ENCODE data around the gene IL17B.
"Not testable (repeated sequence)": the region's sequence is repeated elsewhere in the genome, so short reads cannot be mapped to it uniquely, and the experiment has no call there.

Gene IL17B

DNA sequence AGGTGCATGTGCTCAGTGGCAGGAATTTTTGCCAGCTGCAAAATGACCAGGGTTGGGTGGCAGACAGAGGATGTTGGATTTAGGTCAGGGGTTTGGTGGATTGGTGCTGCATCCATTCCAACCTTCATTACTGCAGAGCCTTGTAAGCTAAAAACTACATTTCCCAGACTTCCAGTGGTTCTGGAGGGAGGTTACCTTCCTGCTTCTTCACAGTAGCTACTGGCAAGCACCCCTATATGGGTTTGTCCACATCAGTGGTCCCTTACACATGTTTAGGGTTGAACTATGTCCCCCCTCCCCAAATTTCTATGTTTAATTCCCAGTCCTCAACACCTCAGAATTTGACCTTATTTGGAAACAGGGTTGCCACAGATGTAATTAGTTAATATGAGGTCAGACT lies 20.7 kb upstream of the IL17B start:
- TF ChIP-seq, protein P1, sequence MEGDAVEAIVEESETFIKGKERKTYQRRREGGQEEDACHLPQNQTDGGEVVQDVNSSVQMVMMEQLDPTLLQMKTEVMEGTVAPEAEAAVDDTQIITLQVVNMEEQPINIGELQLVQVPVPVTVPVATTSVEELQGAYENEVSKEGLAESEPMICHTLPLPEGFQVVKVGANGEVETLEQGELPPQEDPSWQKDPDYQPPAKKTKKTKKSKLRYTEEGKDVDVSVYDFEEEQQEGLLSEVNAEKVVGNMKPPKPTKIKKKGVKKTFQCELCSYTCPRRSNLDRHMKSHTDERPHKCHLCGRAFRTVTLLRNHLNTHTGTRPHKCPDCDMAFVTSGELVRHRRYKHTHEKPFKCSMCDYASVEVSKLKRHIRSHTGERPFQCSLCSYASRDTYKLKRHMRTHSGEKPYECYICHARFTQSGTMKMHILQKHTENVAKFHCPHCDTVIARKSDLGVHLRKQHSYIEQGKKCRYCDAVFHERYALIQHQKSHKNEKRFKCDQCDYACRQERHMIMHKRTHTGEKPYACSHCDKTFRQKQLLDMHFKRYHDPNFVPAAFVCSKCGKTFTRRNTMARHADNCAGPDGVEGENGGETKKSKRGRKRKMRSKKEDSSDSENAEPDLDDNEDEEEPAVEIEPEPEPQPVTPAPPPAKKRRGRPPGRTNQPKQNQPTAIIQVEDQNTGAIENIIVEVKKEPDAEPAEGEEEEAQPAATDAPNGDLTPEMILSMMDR (IDR thresholded peaks at IDR 0.05; ENCODE audit: insufficient read depth, low read length, missing control alignments): no peak
- no peak overlapping the region for H3K4me3 ChIP-seq (ENCODE audit: low read depth, low read length)
- DNase-seq (ENCODE audit: low read depth, low spot score): no peak
- ChIA-PET POLR2A (interaction anchor here (0.6 to 1.4 kb wide), 3 partner anchors 9 to 11 kb away, joined by 3 to 6 read pairs (median 3); no protein-coding TSS in a partner anchor), CTCF (interaction anchor here (1.0 to 5.5 kb wide), 6 partner anchors 11 to 28 kb away, joined by 3 to 28 read pairs (median 8); no protein-coding TSS in a partner anchor)

DNA sequence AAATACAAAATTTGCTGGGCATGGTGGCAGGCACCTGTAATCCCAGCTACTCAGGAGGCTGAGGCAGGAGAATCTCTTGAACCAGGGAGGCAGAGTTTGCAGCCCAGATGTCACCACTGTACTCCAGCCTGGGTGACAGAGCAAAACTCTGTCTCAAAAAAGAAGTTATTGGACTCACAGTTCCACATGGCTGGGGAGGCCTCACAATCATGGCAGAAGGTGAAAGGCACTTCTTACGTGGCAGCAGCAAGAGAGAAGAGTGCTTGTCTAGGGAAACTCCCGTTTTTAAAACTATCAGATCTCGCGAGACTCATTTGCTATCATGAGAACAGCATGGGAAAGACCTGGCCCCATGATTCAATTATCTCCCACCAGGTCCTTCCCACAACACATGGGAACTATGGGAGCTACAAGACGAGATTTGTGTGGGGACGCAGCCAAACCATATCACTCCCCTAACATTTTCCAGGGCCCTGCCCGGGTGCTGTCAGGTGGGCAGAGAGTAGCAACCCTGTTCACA lies 19.7 kb upstream of the IL17B start:
- ChIA-PET POLR2A (interaction anchor here (0.6 to 1.8 kb wide), 3 partner anchors 8 to 10 kb away, joined by 3 to 15 read pairs (median 6); no protein-coding TSS in a partner anchor), CTCF (interaction anchor here (1.8 to 5.5 kb wide), 4 partner anchors 10 to 27 kb away, joined by 5 to 28 read pairs (median 12); no protein-coding TSS in a partner anchor)
- H3K4me3 ChIP-seq (ENCODE audit: low read depth, low read length); DNase-seq (ENCODE audit: low read depth, low spot score): not testable (repeated sequence)

DNA sequence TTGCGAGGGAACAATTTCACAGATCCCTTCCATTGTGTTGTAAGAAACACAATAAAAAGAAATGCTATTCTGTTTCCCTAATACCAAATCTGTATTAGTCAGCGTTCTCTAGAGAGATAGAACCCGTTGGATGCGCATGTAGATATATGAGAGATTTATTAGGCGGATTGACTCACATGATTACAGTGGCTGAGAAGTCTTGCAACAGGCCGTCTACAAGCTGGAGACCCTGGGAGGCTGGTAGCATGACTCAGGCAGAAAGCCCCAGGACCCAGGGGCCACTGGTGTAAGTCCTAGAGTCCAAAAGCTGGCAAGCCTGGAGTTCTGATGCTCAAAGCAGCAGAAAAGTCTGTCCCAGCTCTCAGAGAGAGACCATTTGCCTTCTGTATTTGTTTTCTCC lies 18.4 kb upstream of the IL17B start:
- peak; percentile 90 for DNase-seq (ENCODE audit: low read depth, low spot score)
- ChIA-PET CTCF (interaction anchor here (5.5 kb wide), 1 partner anchor 15 kb away, joined by 28 read pairs; no protein-coding TSS in a partner anchor), POLR2A (interaction anchor here (0.9 to 1.8 kb wide), 4 partner anchors 9 to 17 kb away, joined by 3 to 15 read pairs (median 4); no protein-coding TSS in a partner anchor)
- TF ChIP-seq, protein P1 (IDR thresholded peaks at IDR 0.05; ENCODE audit: insufficient read depth, low read length, missing control alignments): no peak
- H3K4me3 ChIP-seq (ENCODE audit: low read depth, low read length): no peak overlapping the region

DNA sequence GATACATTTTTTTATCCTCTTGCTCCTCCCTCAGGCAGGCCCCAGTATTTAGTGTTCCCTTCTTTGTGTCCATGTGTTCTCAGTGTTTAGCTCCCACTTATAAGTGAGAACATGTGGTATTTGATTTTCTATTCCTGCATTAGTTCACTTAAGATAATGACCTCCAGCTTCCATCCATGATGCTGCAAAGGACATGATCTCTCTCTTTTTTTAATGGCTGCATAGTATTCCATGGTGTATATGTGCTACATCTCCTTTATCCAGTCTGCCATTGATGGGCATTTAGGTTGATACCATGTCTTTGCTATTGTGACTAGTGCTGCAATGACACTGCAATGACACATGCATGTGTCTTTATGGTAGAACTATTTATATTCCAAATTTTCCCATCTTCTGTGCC lies 15.9 kb upstream of the IL17B start:
- ChIA-PET POLR2A (interaction anchor here (1.8 kb wide), 1 partner anchor 12 kb away, joined by 5 read pairs; no protein-coding TSS in a partner anchor), CTCF (interaction anchor here (0.8 to 21.8 kb wide), 7 partner anchors 9 to 74 kb away, joined by 3 to 470 read pairs (median 5); no protein-coding TSS in a partner anchor)
- not testable (repeated sequence) for H3K4me3 ChIP-seq (ENCODE audit: low read depth, low read length); DNase-seq (ENCODE audit: low read depth, low spot score)

DNA sequence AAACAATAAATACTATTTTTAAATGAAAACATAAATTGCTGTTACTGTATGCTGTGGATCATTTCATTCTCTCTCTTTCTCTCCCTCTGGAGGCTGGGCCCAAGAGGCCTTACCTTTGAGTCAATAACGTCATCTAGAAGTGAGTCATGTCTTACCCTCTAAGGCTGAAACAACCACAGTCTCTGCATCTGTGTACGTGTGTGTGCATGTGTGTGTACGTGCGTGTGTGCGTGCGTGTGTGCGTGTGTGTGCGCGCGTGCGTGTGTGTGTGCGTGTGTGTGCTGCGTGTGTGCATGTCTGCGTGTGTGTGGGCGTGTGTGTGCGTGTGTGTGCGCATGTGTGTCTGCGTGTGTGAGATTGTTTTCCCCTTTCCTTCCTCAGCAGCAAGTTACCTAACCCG lies 13.6 kb upstream of the IL17B start:
- no peak overlapping the region for H3K4me3 ChIP-seq (ENCODE audit: low read depth, low read length)
- DNase-seq (ENCODE audit: low read depth, low spot score): no peak
- POLR2A ChIA-PET: no interaction called here
- CTCF ChIA-PET: interaction anchor here (4.7 to 21.8 kb wide), 4 partner anchors 10 to 27 kb away, joined by 17 to 737 read pairs (median 252); partner anchors contain the start of gene IL17B
- TF ChIP-seq, protein P1 (IDR thresholded peaks at IDR 0.05; ENCODE audit: insufficient read depth, low read length, missing control alignments): no peak

DNA sequence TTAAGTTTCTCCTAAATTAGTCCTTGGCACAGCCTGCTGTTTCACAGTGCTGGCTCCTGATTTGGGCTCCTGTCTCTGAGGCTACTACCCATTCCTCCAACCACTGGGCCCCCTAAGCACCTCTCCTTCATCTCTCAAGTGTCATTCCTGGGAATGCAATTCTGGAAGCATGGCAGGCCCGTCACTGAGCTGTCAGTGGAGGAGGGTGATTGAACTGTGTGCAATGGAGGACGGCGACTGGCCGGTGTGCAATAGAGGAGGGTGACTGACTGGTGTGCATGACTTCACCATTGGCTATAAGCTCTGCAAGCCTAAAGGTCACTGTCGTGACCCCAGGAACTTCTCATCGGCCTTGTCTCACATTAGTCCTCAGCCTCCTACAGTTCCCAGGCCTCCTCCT lies 12.4 kb upstream of the IL17B start:
- ChIA-PET POLR2A (interaction anchor here (0.9 kb wide), 1 partner anchor 16 kb away, joined by 3 read pairs; no protein-coding TSS in a partner anchor), CTCF (interaction anchor here (4.7 to 21.8 kb wide), 4 partner anchors 9 to 29 kb away, joined by 17 to 737 read pairs (median 252); partner anchors contain the start of gene IL17B)
- TF ChIP-seq, protein P1 (IDR thresholded peaks at IDR 0.05; ENCODE audit: insufficient read depth, low read length, missing control alignments): no peak
- H3K4me3 ChIP-seq (ENCODE audit: low read depth, low read length): no peak overlapping the region
- DNase-seq (ENCODE audit: low read depth, low spot score): no peak

DNA sequence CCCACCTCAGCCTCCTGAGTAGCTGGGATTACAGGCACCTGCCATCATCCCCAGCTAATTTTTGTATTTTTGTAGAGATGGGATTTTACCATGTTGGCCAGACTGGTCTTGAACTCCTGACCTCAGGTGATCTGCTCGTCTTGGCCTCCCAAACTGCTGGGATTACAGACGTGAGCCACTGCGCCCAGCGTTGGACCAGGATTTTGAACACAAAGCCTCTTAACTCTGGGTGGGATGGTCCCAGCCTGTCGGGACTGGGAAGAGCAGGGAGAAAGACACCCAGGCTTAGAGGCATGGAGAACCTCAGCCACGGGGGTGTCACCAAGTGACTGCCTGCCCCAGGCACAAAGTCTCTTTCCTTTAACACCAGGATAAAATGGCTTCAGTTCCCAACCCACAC lies 12.0 kb upstream of the IL17B start:
- CTCF ChIA-PET: interaction anchor here (0.7 to 21.8 kb wide), 6 partner anchors 9 to 48 kb away, joined by 3 to 737 read pairs (median 26); partner anchors contain the start of gene IL17B

More for the DNA sequence above, 12.0 kb upstream of the IL17B start:
- H3K4me3 ChIP-seq (ENCODE audit: low read depth, low read length); DNase-seq (ENCODE audit: low read depth, low spot score): not testable (repeated sequence)
- POLR2A ChIA-PET: interaction anchor here (0.9 to 1.4 kb wide), 2 partner anchors 16 kb away, joined by 3 to 5 read pairs; no protein-coding TSS in a partner anchor
